ENCODE results near the gene GIPC1. TPM values are rescaled to one million over a fixed set of nuclear protein-coding genes. Genes with fewer than 3 reads are reported as not detected.

Gene GIPC1
- total RNA-seq, 1 experiment from 2014 or later: 205 TPM

GRCh38 chr19:14472202-14472938 is 23.6 kb downstream of the GIPC1 start:
- Histone ChIP-seq H2AFZ (no peak overlapping the region), H3K9me3 (ENCODE audit: insufficient read depth, low read depth) (no peaks in the 10 kb centered on the region), H3K27ac (no peak overlapping the region), H3K36me3 (ENCODE audit: low read depth) (peaks cover 18% of the 10 kb centered on the region), H3K9me2 (ENCODE audit: insufficient read depth) (no peaks in the 10 kb centered on the region), H3K4me3 (no peak overlapping the region), H3K27me3 (ENCODE audit: insufficient read depth, low read depth) (no peaks in the 10 kb centered on the region), H4K20me1 (ENCODE audit: insufficient read depth) (peaks cover 18% of the 10 kb centered on the region), H3K79me2 (ENCODE audit: low read depth) (no peaks in the 10 kb centered on the region), H3F3A (ENCODE audit: insufficient read depth, low read depth) (peaks cover 49% of the 10 kb centered on the region), H3K4me2 (no peak overlapping the region), H3K4me1 (replicated peaks; ENCODE audit: insufficient read depth) (peaks cover 21% of the 10 kb centered on the region)
- peak in 1 of 2 experiments; percentile 53 for DNase-seq
- POLR2A ChIA-PET (ENCODE audit: unreplicated experiment): interaction anchor here (0.6 kb wide), 1 partner anchor 155 kb away, joined by 3 read pairs; no protein-coding TSS in a partner anchor
- intact Hi-C loops (cut with micrococcal nuclease; ENCODE audit: unreplicated experiment): no loop called here
- TF ChIP-seq CTCF (conservative IDR thresholded peaks at IDR 0.05): peak; percentile 94
- TF ChIP-seq EZH2 (IDR thresholded peaks at IDR 0.05; ENCODE audit: low read depth): no peak
- CTCF ChIA-PET: interaction anchor here (0.5 to 0.7 kb wide), 3 partner anchors 45 to 335 kb away, joined by 3 to 6 read pairs (median 4); no protein-coding TSS in a partner anchor
- no TSS peak for BruUV-seq (replicated peaks)

- no peak for DNase-seq
- Histone ChIP-seq H3K9me3 (ENCODE audit: insufficient read depth, low read depth) (no peaks in the 10 kb centered on the region), H3K4me1 (replicated peaks; ENCODE audit: insufficient read depth) (peaks cover 13% of the 10 kb centered on the region), H3K4me3 (no peak overlapping the region), H3K27me3 (ENCODE audit: insufficient read depth, low read depth) (no peaks in the 10 kb centered on the region), H3K27ac (no peak overlapping the region), H3K4me2 (no peak overlapping the region), H3F3A (ENCODE audit: insufficient read depth, low read depth) (peaks cover 44% of the 10 kb centered on the region), H3K36me3 (ENCODE audit: low read depth) (peaks cover 25% of the 10 kb centered on the region), H2AFZ (no peak overlapping the region), H4K20me1 (ENCODE audit: insufficient read depth) (peaks cover 18% of the 10 kb centered on the region), H3K9me2 (ENCODE audit: insufficient read depth) (no peaks in the 10 kb centered on the region), H3K79me2 (ENCODE audit: low read depth) (no peaks in the 10 kb centered on the region)
- BruUV-seq (replicated peaks): no TSS peak
- intact Hi-C loops (cut with micrococcal nuclease; ENCODE audit: unreplicated experiment): no loop called here
- ChIA-PET POLR2A (ENCODE audit: unreplicated experiment) (no interaction called here), CTCF (interaction anchor here (0.6 to 0.7 kb wide), 4 partner anchors 17 to 901 kb away, joined by 4 to 13 read pairs (median 8); no protein-coding TSS in a partner anchor)
- TF ChIP-seq EZH2 (IDR thresholded peaks at IDR 0.05; ENCODE audit: low read depth): no peak
- TF ChIP-seq CTCF (conservative IDR thresholded peaks at IDR 0.05): no peak
Measured at GRCh38 chr19:14471436-14472187, 24.3 kb downstream of the GIPC1 start.

GRCh38 chr19:14470031-14470876 is 25.7 kb downstream of the GIPC1 start:
- no peak overlapping the region for H3K27ac ChIP-seq
- ChIA-PET CTCF (no interaction called here), POLR2A (ENCODE audit: unreplicated experiment) (no interaction called here)
- no peaks in the 10 kb centered on the region for H3K79me2 ChIP-seq (ENCODE audit: low read depth)
- no peak overlapping the region for H2AFZ ChIP-seq
- H3F3A ChIP-seq (ENCODE audit: insufficient read depth, low read depth): peaks cover 36% of the 10 kb centered on the region
- H3K4me1 ChIP-seq (replicated peaks; ENCODE audit: insufficient read depth): 0 out of 2 replicates have a peak, but pooled peaks cover under 1% of the 10 kb centered on the region
- no peak overlapping the region for H3K4me2 ChIP-seq
- H3K27me3 ChIP-seq (ENCODE audit: insufficient read depth, low read depth): no peaks in the 10 kb centered on the region
- intact Hi-C loops (cut with micrococcal nuclease; ENCODE audit: unreplicated experiment): no loop called here
- BruUV-seq (replicated peaks): TSS peak; percentile 28
- DNase-seq: no peak
- no peaks in the 10 kb centered on the region for H3K9me2 ChIP-seq (ENCODE audit: insufficient read depth)
- TF ChIP-seq EZH2 (IDR thresholded peaks at IDR 0.05; ENCODE audit: low read depth) (no peak), CTCF (conservative IDR thresholded peaks at IDR 0.05) (no peak)
- H3K36me3 ChIP-seq (ENCODE audit: low read depth): peaks cover 26% of the 10 kb centered on the region
- no peaks in the 10 kb centered on the region; the same call in 1 of the 2 replicates for H3K9me3 ChIP-seq (ENCODE audit: insufficient read depth, low read depth)
- H4K20me1 ChIP-seq (ENCODE audit: insufficient read depth): peaks cover 24% of the 10 kb centered on the region
- no peak overlapping the region for H3K4me3 ChIP-seq

Measured in PC-9 (cell line).